SK-N-MC (cell line): Measurements from ENCODE around the gene PHF12.

Experiments used
- DNase-seq: peaks from one replicate; pipeline ENCODE4 v3.0.0-alpha.2; 2011; ENCODE audit warnings: low read depth, low spot score
- H3K27ac ChIP-seq: fragments of 200-600 bp; sonication (generic); 2 replicates; pipeline ENCODE4 v1.5.1; 2016; ENCODE audit warnings: mixed run types
- H3K36me3 ChIP-seq: fragments of 200-600 bp; sonication (generic); 2 replicates; pipeline ENCODE4 v1.6.1; 2017; ENCODE audit warnings: antibody characterized with exemption, low read length, mixed read lengths; ENCODE audit not compliant: insufficient read depth
- H3K4me3 ChIP-seq: fragments of 200-600 bp; sonication (generic); 2 replicates; pipeline ENCODE4 v1.5.1; 2016
- H3K9ac ChIP-seq: fragments of 200-600 bp; sonication (generic); 2 replicates; pipeline ENCODE4 v1.8.0; 2017; ENCODE audit warnings: mixed run types, mixed read lengths; ENCODE audit not compliant: insufficient read length
- H3K9me3 ChIP-seq: fragments of 200-600 bp; sonication (generic); 2 replicates; pipeline ENCODE4 v1.6.1; 2017; ENCODE audit warnings: low read depth, mild to moderate bottlenecking, antibody characterized with exemption, low read length, moderate library complexity, mixed read lengths
- EZH2 ChIP-seq: fragments of 200-600 bp; sonication (generic); IDR thresholded peaks from one replicate; pipeline ENCODE4 v1.6.1; 2017; ENCODE audit warnings: antibody characterized with exemption
- FOXP2 ChIP-seq: optimal IDR thresholded peaks from 2 replicates; pipeline ENCODE3; 2011; ENCODE audit warnings: mild to moderate bottlenecking, moderate library complexity; ENCODE audit not compliant: insufficient read depth; ENCODE audit errors: extremely low read length, control extremely low read depth
- POLR2AphosphoS5 ChIP-seq: IDR thresholded peaks from 2 replicates; pipeline ENCODE4 v1.6.1; 2012; ENCODE audit warnings: mild to moderate bottlenecking, low read depth, low read length, borderline replicate concordance

PHF12 gene

GRCh38 chr17:28978356-28978964 is 27.1 kb upstream of the PHF12 start:
- H3K4me3 ChIP-seq = no peak overlapping the region
- H3K9ac ChIP-seq = no peak overlapping the region
- no peaks in the 10 kb centered on the region for H3K36me3 ChIP-seq
- no peak overlapping the region for H3K27ac ChIP-seq
- no peaks in the 10 kb centered on the region for H3K9me3 ChIP-seq
- TF ChIP-seq POLR2AphosphoS5 (no peak), EZH2 (no peak), FOXP2 (no peak)
- no peak for DNase-seq

GRCh38 chr17:28977659-28978355 is 26.5 kb upstream of the PHF12 start:
- Histone ChIP-seq H3K9me3 (no peaks in the 10 kb centered on the region), H3K4me3 (no peak overlapping the region), H3K9ac (no peak overlapping the region), H3K27ac (no peak overlapping the region), H3K36me3 (no peaks in the 10 kb centered on the region)
- TF ChIP-seq FOXP2 = no peak
- TF ChIP-seq EZH2 = no peak
- no peak for TF ChIP-seq POLR2AphosphoS5
- no peak for DNase-seq

- H3K27ac ChIP-seq = no peak overlapping the region
These were observed 24.3 kb upstream of the PHF12 start for GRCh38 chr17:28975646-28976045.

DNA sequence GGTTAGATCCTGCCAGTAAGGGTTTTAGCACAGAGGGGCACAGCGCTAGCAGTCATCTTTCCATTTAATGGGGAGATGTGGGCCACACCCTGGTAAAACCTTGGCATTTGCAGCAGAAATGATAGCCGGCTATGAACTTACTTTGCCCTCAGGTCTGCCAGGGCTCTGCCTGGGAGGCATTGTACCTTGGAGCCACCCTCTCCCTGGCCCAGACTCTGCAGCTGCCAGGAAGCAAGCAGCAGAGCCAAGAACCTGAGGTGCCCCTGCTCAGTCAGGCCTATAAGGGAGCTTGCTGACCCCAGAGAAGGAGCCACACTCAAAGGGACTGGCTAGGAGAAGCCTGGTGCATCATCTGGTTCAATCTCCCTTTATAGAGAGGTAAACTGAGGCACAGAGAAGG is 23.7 kb upstream of the PHF12 start:
- Histone ChIP-seq H3K9ac (no peak overlapping the region), H3K27ac (no peak overlapping the region), H3K9me3 (no peaks in the 10 kb centered on the region), H3K36me3 (no peaks in the 10 kb centered on the region), H3K4me3 (no peak overlapping the region)
- DNase-seq = no peak
- TF ChIP-seq POLR2AphosphoS5 = no peak
- TF ChIP-seq EZH2 = no peak
- TF ChIP-seq FOXP2 = no peak

More at GRCh38 chr17:28975646-28976045, 24.3 kb upstream of the PHF12 start:
- Histone ChIP-seq H3K9me3 (no peaks in the 10 kb centered on the region), H3K9ac (no peak overlapping the region), H3K4me3 (no peak overlapping the region), H3K36me3 (no peaks in the 10 kb centered on the region)
- no peak for DNase-seq
- TF ChIP-seq FOXP2 (no peak), POLR2AphosphoS5 (no peak), EZH2 (no peak)

- Histone ChIP-seq H3K9ac (no peak overlapping the region), H3K4me3 (no peak overlapping the region), H3K36me3 (no peaks in the 10 kb centered on the region), H3K27ac (no peak overlapping the region), H3K9me3 (no peaks in the 10 kb centered on the region)
- TF ChIP-seq POLR2AphosphoS5 (no peak), FOXP2 (no peak), EZH2 (no peak)
- DNase-seq = no peak
These were observed 23.1 kb upstream of the PHF12 start for GRCh38 chr17:28974451-28974850.

DNA sequence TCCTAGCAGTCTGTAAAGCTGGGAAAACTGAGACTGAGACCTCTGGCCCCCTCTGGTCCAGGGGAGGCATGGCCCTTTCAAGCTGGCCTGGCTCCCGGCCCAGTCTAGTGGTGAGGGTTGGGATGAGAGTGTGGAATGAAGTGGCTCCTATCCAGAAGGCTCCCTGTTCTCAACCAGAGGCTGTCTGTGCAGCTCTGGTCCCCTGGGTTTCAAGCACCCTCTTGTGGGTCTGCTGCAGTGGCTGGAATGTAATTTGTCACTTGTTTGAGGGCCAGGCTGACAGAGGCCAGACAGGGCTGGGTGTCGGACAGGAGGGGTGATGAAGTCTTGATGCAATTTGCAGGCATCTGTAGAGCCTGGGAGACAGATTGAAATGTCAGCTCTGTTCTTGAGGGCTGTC is 22.1 kb upstream of the PHF12 start:
- H3K4me3 ChIP-seq = no peak overlapping the region
- DNase-seq = no peak
- H3K36me3 ChIP-seq = no peaks in the 10 kb centered on the region
- no peaks in the 10 kb centered on the region for H3K9me3 ChIP-seq
- no peak overlapping the region for H3K9ac ChIP-seq
- H3K27ac ChIP-seq = no peak overlapping the region
- no peak for TF ChIP-seq POLR2AphosphoS5
- no peak for TF ChIP-seq EZH2
- TF ChIP-seq FOXP2 = no peak

DNA sequence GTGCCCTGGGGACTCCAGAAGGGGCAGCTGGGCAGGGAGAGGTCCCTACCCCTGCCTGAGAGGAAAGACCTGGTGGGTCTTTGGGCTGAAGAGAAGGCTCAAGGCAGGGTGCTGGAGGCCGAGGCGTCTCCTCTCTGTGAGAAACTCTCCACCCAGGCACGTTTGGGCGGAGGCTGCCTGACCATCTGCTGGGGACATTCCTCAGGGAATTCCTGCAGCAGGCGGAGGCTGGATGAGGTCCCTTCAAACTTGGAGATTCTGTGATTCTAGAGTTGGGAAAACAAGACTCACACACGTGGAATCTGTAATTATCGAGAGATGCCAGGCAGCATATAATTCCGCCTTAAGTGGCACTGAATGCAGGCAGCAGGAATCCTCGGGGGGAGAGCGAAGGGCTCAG is 21.1 kb upstream of the PHF12 start:
- no peak for TF ChIP-seq EZH2
- no peak for TF ChIP-seq POLR2AphosphoS5
- TF ChIP-seq FOXP2 = no peak
- Histone ChIP-seq H3K36me3 (no peaks in the 10 kb centered on the region), H3K27ac (no peak overlapping the region), H3K9me3 (no peaks in the 10 kb centered on the region), H3K4me3 (no peak overlapping the region), H3K9ac (no peak overlapping the region)
- DNase-seq = no peak

- H3K36me3 ChIP-seq = no peaks in the 10 kb centered on the region
- H3K9ac ChIP-seq = no peak overlapping the region
- no peak overlapping the region for H3K4me3 ChIP-seq
- no peak for DNase-seq
- H3K9me3 ChIP-seq = no peaks in the 10 kb centered on the region
- H3K27ac ChIP-seq = no peak overlapping the region
- TF ChIP-seq EZH2 (no peak), POLR2AphosphoS5 (no peak), FOXP2 (no peak)
These were observed 19.6 kb upstream of the PHF12 start for GRCh38 chr17:28970879-28971278.

DNA sequence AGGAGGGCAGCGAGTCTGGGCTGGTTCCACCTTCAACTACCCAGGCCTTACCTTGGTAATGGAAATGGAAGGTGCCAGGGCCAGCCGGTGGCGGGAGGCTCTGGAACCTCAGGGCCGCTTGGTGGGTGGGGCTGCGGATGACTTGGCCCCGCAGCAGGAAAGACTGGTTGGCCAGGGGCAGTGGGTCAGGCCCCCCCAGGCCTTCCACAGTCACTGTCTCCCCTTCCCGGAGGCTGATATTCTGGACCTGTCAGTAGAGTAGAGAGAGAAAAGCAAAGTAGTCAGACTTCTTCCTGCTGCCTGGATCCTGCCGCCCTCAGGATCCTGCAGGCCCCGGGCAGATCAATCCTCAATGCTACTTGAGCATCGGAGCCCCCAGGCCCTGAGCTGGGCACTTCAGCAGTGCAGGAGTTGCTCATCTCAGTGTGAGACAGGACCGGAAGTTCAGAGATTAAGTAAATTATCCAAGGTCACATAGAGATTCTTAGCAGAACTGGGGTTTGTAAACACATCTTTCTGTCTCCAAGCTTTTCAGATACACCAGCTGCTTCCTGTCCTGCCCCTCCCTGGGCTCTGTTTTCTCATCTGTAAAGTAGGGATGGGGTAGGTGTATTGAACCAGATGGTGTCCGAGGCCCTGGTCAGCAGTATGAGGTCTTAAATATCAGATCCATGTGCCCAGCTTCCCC is 18.5 kb upstream of the PHF12 start:
- no peak for DNase-seq
- no peaks in the 10 kb centered on the region for H3K9me3 ChIP-seq
- TF ChIP-seq POLR2AphosphoS5 = no peak
- TF ChIP-seq FOXP2 = no peak
- TF ChIP-seq EZH2 = no peak
- no peaks in the 10 kb centered on the region for H3K36me3 ChIP-seq
- no peak overlapping the region for H3K9ac ChIP-seq
- H3K4me3 ChIP-seq = no peak overlapping the region
- H3K27ac ChIP-seq = no peak overlapping the region
